Immature natural killer cell (primary cell): ENCODE results near the gene ZDHHC1. TPM values are rescaled to one million over a fixed set of nuclear protein-coding genes. Genes with fewer than 3 reads are reported as not detected.

Source experiments
- DNase-seq, 3 donors: peaks; one replicate each; pipeline ENCODE4 v3.0.0; 2022; ENCODE audit warnings: mixed read lengths in 1 of 3
- H3K27ac Mint-ChIP-seq, 6 donors: one replicate each; pipeline ENCODE4 v1.8.0; 2020; ENCODE audit warnings: mixed read lengths in 6 of 6, mild to moderate bottlenecking in 5 of 6, inconsistent platforms in 4 of 6, moderate library complexity in 3 of 6
- H3K27me3 Mint-ChIP-seq, 3 donors: one replicate each; pipeline ENCODE4 v1.8.0; 2020 to 2021; ENCODE audit warnings: low read depth in 3 of 3, mild to moderate bottlenecking in 3 of 3, mixed read lengths in 3 of 3, moderate library complexity in 3 of 3, inconsistent platforms in 1 of 3
- H3K36me3 Mint-ChIP-seq, 3 donors: one replicate each; pipeline ENCODE4 v1.8.0; 2020; ENCODE audit warnings: mixed read lengths in 3 of 3, inconsistent platforms in 2 of 3, mild to moderate bottlenecking in 2 of 3
- H3K4me1 Mint-ChIP-seq, 2 donors: one replicate each; pipeline ENCODE4 v1.8.0; 2020; ENCODE audit warnings: inconsistent platforms in 2 of 2, mild to moderate bottlenecking in 2 of 2, mixed read lengths in 2 of 2, moderate library complexity in 1 of 2
- H3K4me3 Mint-ChIP-seq, 5 donors: one replicate each; pipeline ENCODE4 v1.8.0; 2020; ENCODE audit warnings: mild to moderate bottlenecking in 5 of 5, mixed read lengths in 5 of 5, inconsistent platforms in 3 of 5, moderate library complexity in 3 of 5
- H3K9me3 Mint-ChIP-seq, 6 donors: one replicate each; pipeline ENCODE4 v1.8.0; 2020; ENCODE audit warnings: mild to moderate bottlenecking in 6 of 6, mixed read lengths in 6 of 6, inconsistent platforms in 4 of 6, moderate library complexity in 3 of 6
- polyA plus RNA-seq, 3 donors: library from polyadenylated mRNA; unstranded; fragments of 300-500 nt; fragmentation: Illumina TruSeq; gene quantifications; one replicate each; pipeline ENCODE4 v1.2.3, GENCODE V29; 2021

The ZDHHC1 gene
- polyA plus RNA-seq, 3 donors from 2014 or later, result 0.64 to 0.71 TPM; not detected in 1

DNA sequence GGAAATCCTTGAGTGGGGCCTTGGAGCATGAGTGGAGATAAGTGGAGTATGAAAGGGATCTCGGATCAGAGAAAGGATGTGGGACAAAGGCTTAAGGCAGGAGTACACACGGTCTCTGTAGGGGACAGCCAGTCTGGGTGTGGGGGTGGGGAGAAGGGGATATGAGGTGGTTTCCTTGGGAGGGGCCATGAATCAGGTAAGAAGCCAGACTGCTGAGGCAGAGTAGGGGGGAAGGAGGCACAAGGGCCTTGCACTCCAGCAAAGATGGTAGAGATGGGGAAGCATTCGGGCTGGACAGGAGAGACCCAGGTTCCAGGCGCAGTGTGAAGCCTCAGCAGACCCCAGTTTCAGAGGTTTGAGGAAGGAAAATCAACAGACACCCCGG is 16.2 kb upstream of the ZDHHC1 start:
- peaks cover 6 to 10% of the 10 kb centered on the region in 2 donors for H3K4me1 Mint-ChIP-seq
- peaks cover 8 to 21% (median 12%) of the 10 kb centered on the region in 3 donors for H3K27me3 Mint-ChIP-seq
- H3K9me3 Mint-ChIP-seq, result no peaks in the 10 kb centered on the region
- H3K36me3 Mint-ChIP-seq, result peaks cover 0 to 4% (median 2%) of the 10 kb centered on the region in 3 donors
- H3K4me3 Mint-ChIP-seq, result peak overlapping the region; percentile 27 to 69 (median 66)
- H3K27ac Mint-ChIP-seq, result peak overlapping the region in 1 of 6 donors; percentile 40
- DNase-seq, result no peak

DNA sequence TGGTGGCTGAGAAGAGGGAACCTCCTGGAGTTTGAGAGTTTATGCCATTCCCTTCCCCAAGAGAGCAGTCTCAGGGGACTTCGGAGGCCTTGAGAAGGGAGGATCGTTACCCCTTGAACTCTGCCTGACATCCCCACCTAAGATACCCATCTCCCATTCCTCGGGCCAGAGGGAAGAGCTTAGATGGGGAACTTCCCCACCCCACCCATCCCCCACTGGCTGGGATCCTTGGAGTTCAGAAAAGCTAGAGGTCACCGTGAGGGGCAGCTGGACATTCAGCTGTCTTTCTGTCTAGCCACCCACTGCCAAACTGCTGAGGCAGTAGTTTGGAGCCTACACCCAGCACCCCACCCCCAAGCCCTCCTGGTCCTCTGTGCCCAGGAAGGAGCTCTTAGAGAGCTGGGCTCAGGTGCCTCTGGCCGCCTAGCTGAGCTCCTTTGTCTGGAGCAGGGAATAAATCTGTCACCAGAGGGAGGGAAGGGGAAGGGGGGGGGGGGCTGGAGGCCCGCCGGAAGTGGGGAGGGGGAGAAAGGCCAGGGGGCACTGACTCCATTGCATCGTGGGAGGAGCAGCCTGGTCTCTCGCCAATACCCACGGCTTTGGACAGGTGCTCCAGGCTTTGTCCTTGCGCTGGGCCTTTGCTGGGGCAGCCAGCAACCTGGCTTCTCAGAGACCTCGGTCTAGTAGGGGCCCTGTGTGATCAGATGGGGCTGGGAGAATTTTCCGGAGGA is 15.7 kb upstream of the ZDHHC1 start:
- H3K27me3 Mint-ChIP-seq, result peaks cover 8 to 21% (median 12%) of the 10 kb centered on the region in 3 donors
- H3K36me3 Mint-ChIP-seq, result peaks cover 0 to under 1% (median 0%) of the 10 kb centered on the region in 3 donors
- H3K4me3 Mint-ChIP-seq, result peak overlapping the region; percentile 63 to 76 (median 69)
- no peak for DNase-seq
- no peak overlapping the region for H3K27ac Mint-ChIP-seq
- peaks cover 4 to 9% of the 10 kb centered on the region in 2 donors for H3K4me1 Mint-ChIP-seq
- H3K9me3 Mint-ChIP-seq, result no peaks in the 10 kb centered on the region

DNA sequence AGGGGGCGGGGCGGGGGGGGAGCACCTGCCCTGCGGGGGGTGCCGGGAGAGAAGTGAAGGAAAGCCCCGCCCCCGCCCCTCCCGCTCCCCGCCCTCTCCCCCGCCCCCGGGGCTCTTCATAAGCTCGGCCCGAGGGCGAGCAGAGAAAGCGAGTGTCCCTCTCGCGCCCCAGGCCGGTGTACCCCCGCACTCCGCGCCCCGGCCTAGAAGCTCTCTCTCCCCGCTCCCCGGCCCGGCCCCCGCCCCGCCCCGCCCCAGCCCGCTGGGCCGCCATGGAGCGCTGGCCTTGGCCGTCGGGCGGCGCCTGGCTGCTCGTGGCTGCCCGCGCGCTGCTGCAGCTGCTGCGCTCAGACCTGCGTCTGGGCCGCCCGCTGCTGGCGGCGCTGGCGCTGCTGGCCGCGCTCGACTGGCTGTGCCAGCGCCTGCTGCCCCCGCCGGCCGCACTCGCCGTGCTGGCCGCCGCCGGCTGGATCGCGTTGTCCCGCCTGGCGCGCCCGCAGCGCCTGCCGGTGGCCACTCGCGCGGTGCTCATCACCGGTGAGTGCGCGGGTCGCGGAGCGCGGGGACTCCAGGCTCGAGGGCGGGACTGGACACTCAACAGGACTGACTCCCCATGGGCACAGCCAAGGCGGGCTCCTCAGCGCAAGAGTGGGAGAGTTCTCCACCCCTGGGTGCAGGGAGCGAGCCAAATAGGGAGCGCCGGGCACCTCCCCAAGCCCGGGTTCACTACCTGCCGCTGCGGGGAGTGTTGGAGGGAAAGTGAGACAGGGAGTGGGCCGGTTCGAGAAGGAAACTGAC is 14.9 kb upstream of the ZDHHC1 start, which contains the start of gene HSD11B2:
Gene HSD11B2 (plus strand): TSS at position 145 of the 798 bp plus-strand sequence. CDS start 128 bp downstream, at position 273.
- peak within 1 kb of the TSS; percentile 68 to 82 (median 74) for H3K4me3 Mint-ChIP-seq
- peak within 1 kb of the TSS in 1 of 6 donors; percentile 24 for H3K27ac Mint-ChIP-seq
- H3K9me3 Mint-ChIP-seq, result no peaks in the 10 kb centered on the region
- H3K27me3 Mint-ChIP-seq, result peaks cover 8 to 24% (median 18%) of the 10 kb centered on the region in 3 donors
- DNase-seq, result peak in 2 of 3 donors; percentile 18 to 21
- H3K36me3 Mint-ChIP-seq, result no peaks in the 10 kb centered on the region
- H3K4me1 Mint-ChIP-seq, result peaks cover 4 to 9% of the 10 kb centered on the region in 2 donors

DNA sequence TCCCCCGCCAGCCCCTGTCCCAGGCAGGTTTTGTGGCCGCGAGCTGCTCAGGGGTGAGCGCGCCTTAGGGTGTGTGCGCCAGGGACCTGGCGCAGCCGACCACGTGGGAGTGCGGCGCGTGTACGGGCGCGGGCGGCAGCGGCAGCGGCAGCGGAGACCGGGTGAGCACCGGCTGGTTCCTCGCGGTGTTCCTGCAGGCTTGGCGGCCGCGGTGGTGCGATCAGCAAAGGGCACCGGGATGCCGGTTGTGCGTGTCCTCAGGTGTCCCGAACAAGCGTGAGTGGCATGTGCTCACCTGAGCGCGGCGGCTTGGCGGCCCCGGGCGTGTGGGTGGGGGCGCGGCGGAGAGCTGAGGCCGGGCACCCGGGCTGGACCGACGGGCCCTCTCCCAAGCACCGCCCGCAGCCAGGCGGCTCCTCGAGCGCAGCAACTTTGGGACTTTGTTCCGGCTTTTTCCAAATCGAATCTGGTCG is 14.3 kb upstream of the ZDHHC1 start:
- no peak for DNase-seq
- H3K27me3 Mint-ChIP-seq, result peaks cover 8 to 24% (median 18%) of the 10 kb centered on the region in 3 donors
- H3K4me1 Mint-ChIP-seq, result peaks cover 4 to 9% of the 10 kb centered on the region in 2 donors
- no peaks in the 10 kb centered on the region for H3K36me3 Mint-ChIP-seq
- no peaks in the 10 kb centered on the region for H3K9me3 Mint-ChIP-seq
- peak overlapping the region; percentile 68 to 82 (median 71) for H3K4me3 Mint-ChIP-seq
- peak overlapping the region in 1 of 6 donors; percentile 24 for H3K27ac Mint-ChIP-seq

DNA sequence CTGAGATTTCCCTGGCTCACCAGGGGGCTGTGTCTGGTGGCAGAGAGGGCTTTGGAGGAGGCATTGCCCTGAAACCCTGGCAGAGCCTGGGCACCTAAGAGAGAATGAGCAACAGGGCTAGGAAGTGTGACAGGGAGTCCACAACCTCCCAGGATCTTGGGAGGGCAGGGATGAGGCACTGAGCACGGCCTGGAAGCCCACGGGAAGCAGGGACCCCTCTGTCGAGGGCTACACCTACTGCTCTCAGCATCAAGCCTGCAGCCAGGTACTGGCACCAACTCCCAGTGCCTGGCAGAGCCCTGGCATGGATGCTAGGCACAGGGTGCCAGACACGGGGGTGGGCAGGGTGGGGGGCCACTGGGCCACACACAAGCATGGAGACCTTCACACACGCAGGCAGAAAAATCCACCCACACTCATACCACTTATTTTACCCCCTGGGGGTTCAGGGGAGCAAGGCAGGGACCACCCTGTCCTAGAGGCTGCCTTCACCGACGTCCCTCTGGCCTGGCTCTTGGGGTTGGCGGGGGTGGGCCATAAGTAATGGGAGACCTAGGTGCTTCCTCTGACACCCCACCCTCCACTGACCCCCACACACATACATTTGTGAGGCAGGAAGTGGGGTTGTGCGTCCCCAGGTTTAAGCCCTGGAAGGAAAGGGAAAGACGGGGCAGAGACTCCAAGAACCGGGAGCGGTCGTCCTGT is 13.7 kb upstream of the ZDHHC1 start:
- peak overlapping the region in 1 of 6 donors; percentile 24 for H3K27ac Mint-ChIP-seq
- H3K36me3 Mint-ChIP-seq, result no peaks in the 10 kb centered on the region
- H3K9me3 Mint-ChIP-seq, result no peaks in the 10 kb centered on the region
- peaks cover 9 to 24% (median 18%) of the 10 kb centered on the region in 3 donors for H3K27me3 Mint-ChIP-seq
- peaks cover 4 to 9% of the 10 kb centered on the region in 2 donors for H3K4me1 Mint-ChIP-seq
- no peak for DNase-seq
- H3K4me3 Mint-ChIP-seq, result peak overlapping the region; percentile 68 to 82 (median 71)

DNA sequence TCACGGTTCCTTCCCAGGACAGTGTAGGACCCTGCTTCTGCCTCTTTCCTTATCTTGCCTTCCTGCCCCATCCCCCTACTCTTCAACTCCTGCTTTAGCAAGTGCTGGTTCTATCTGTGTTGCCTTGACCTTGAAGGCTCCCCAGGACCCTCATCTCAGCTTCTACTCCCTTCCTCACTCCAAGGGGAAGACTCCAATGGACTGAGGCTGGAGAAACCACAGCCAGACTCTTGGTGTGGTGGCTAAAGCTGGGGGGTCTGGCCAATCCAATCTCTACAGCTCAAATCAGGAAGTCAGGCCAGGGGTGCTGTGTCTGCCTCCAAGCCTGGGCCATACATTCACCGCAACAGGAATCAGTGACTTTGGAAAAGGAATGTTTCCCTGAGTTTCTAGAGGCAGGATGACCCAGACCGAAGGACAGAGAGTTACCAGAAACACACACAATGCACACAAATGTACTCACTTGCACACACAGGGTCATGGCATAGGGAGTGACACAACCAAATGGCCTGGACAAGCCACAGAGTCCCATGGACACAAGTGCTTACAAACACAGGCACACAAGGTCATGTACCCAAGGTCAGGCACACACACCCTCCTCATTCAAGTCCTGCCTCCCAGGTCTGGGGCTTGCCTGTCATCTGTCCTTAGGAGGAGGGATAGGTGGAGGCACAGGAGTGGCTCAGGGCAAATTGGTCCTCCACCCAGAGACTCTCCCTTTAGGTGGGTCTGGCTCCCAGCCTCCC is 12.9 kb upstream of the ZDHHC1 start:
- Mint-ChIP-seq H3K27ac (no peak overlapping the region), H3K4me1 (peaks cover 4 to 9% of the 10 kb centered on the region in 2 donors), H3K4me3 (peak overlapping the region; percentile 33 to 62 (median 52)), H3K27me3 (peaks cover 9 to 24% (median 18%) of the 10 kb centered on the region in 3 donors), H3K9me3 (no peaks in the 10 kb centered on the region), H3K36me3 (no peaks in the 10 kb centered on the region)
- DNase-seq, result no peak

DNA sequence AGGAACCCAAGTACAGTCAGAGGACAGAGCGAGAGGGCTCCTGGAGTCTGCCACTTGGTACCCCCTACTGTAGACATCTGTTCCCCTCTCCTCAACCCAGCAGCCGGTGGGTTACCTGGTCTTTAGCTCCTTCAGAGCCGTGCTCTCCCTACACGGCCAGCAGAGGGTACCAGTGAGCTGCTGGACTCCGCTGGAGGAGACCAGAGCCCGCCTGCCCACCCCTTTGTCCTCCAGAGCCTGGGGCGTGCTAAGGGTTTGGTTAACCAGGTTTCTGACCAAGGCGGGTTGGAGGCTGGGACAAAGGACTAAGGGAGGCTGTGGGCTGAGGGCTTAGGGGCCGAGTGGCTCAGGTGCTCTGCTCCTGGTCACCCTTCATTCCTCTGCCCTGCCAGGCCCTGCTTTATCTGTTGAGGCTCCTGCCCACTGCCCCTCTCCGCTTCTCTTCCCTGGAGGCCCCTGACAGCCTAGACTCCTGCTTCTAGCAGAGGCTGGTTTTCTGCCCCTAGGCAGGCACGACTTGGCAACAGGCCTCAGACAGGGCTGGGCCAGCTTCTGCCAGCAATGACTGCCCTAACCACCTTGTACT is 12.0 kb upstream of the ZDHHC1 start:
- H3K27ac Mint-ChIP-seq, result no peak overlapping the region
- H3K27me3 Mint-ChIP-seq, result peaks cover 9 to 23% (median 18%) of the 10 kb centered on the region in 3 donors
- H3K36me3 Mint-ChIP-seq, result no peaks in the 10 kb centered on the region
- H3K4me1 Mint-ChIP-seq, result peaks cover 4 to 9% of the 10 kb centered on the region in 2 donors
- H3K4me3 Mint-ChIP-seq, result peak overlapping the region in 1 of 5 donors; percentile 33
- peak in 2 of 3 donors; percentile 31 to 39 for DNase-seq
- H3K9me3 Mint-ChIP-seq, result no peaks in the 10 kb centered on the region

DNA sequence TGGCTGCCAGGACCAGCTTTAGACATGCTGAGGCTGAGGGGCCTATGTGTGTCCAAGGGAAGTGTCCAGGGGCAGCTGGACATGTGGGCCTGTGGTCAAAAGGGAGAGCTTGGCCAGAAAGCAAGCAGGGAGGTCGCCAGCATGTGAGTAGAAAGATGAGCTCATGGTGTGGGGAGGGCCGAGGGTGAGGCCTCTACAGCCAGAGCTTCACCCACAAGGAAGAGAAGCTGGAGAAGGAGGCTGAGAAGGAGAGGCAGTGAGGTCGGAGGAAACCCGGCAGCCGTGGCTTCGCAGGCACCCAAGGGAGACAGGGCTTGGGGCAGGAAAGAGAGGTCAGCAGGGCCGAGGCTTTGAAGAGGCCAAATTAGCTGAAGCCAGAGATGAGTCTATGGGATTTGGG is 10.7 kb upstream of the ZDHHC1 start:
- no peak overlapping the region for H3K4me3 Mint-ChIP-seq
- peaks cover 4 to 6% of the 10 kb centered on the region in 2 donors for H3K4me1 Mint-ChIP-seq
- H3K27ac Mint-ChIP-seq, result peak overlapping the region in 1 of 6 donors; percentile 44
- no peaks in the 10 kb centered on the region for H3K9me3 Mint-ChIP-seq
- no peaks in the 10 kb centered on the region for H3K36me3 Mint-ChIP-seq
- DNase-seq, result no peak
- peaks cover 6 to 24% (median 18%) of the 10 kb centered on the region in 3 donors for H3K27me3 Mint-ChIP-seq

DNA sequence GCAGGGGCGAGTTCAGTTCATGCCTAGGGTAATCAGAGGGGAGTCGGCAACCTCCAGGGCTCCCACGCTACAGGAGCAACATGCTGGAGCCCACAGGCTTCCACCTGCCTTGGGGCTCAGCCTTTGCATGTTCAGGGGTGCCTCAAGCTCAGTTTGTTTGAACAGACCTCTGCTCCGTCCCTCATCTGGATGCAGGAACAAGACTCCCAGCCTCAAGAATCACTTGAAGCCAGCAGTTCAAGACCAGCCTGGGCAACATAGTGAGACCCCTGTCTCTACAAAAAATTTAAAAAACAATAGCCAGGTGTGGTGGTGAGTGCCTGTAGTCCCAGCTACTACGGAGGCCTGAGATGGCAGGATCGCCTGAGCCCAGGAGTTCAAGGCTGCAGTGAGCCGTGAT is 9.7 kb upstream of the ZDHHC1 start:
- no peak overlapping the region for H3K4me3 Mint-ChIP-seq
- no peak for DNase-seq
- H3K9me3 Mint-ChIP-seq, result no peaks in the 10 kb centered on the region
- peaks cover 6 to 20% (median 16%) of the 10 kb centered on the region in 3 donors for H3K27me3 Mint-ChIP-seq
- no peaks in the 10 kb centered on the region for H3K36me3 Mint-ChIP-seq
- no peak overlapping the region for H3K27ac Mint-ChIP-seq
- peaks cover 3 to 4% of the 10 kb centered on the region in 2 donors for H3K4me1 Mint-ChIP-seq

DNA sequence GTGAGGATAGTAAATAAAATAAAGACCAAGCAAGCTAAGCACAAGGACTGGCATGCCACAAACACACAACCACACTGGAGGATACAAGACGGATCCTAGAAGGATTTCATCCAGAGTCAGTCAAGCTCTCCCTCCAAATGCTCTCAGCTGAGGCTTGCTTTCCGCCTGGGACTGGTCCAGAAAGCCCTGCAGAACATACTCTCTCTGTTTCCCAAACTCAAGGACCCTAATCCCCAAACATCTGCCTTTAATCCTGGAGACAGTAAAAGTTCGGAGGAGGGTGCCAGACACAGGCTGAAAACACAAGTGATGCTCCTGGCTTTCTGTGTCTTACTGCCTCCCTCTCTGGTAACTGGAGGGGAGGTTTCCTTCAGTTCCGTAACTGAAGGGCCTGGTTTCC is 9.3 kb upstream of the ZDHHC1 start:
- Mint-ChIP-seq H3K4me1 (peaks cover 3 to 4% of the 10 kb centered on the region in 2 donors), H3K9me3 (no peaks in the 10 kb centered on the region), H3K36me3 (no peaks in the 10 kb centered on the region), H3K4me3 (no peak overlapping the region), H3K27ac (no peak overlapping the region), H3K27me3 (peaks cover 6 to 20% (median 16%) of the 10 kb centered on the region in 3 donors)
- no peak for DNase-seq

DNA sequence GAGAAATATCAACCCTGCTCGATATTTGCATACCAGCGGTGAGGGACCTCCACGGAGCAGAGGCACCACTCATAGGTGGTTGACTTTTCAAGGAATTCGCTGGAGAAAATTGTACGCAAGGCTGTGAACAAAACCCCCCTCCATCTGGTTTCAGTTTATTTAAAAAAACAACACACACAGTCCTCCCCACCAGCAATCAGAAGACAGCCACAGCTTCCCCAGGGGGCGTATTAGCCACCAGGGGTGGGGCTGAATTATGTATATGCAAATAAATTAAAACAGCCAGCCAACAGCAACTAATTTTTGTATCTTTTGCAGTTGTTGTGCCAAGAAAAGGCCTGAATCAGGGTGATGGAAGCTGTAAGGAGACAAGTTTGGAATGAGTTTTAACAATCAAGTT is 8.8 kb upstream of the ZDHHC1 start:
- Mint-ChIP-seq H3K27ac (no peak overlapping the region), H3K36me3 (no peaks in the 10 kb centered on the region), H3K27me3 (peaks cover 6 to 18% (median 13%) of the 10 kb centered on the region in 3 donors)

DNA sequence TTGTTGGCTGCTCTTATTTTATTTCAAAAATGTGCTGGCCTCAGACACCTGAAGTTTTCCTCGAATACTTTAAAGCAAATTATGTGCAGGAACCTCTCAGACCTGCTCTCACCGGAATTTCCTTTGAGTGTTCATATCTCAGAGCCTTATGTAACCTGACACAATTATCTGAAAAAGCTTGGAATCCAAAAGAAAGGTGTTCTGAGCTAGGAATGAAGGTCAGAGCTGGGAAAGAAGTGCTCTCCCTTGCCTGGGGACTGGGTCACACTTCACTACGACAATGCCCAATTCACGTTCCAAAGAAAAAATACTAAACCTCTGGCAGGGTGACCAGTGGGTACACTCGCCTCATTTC is 8.0 kb upstream of the ZDHHC1 start:
- H3K9me3 Mint-ChIP-seq, result no peaks in the 10 kb centered on the region
- peaks cover 6 to 15% (median 11%) of the 10 kb centered on the region in 3 donors for H3K27me3 Mint-ChIP-seq
- H3K36me3 Mint-ChIP-seq, result no peaks in the 10 kb centered on the region
- no peak overlapping the region for H3K4me3 Mint-ChIP-seq
- no peaks in the 10 kb centered on the region for H3K4me1 Mint-ChIP-seq
- no peak overlapping the region for H3K27ac Mint-ChIP-seq
- DNase-seq, result no peak

More for the DNA sequence above, 8.8 kb upstream of the ZDHHC1 start:
- Mint-ChIP-seq H3K9me3 (no peaks in the 10 kb centered on the region), H3K4me3 (no peak overlapping the region), H3K4me1 (no peaks in the 10 kb centered on the region)
- no peak for DNase-seq
